Stimulated activated effector memory CD8-positive, alpha-beta T cell treated with anti-CD3 and anti-CD28 coated beads, Interleukin-12 subunit alpha, Interleukin-12 subunit beta, amount 100 ng/mL, for 72 hours (primary cell): Measurements from ENCODE around the gene PRUNE2.

ENCODE experiments used
- ATAC-seq: fragments of 150-1000 bp; cut with Tn5 transposase; 2 replicates; pipeline ENCODE4 v1.10.0; 2021
- DNase-seq, 2 donors: peaks; one replicate each; pipeline ENCODE4 v3.0.0; 2021 to 2022; ENCODE audit warnings: low spot score in 2 of 2
- H3K27ac Mint-ChIP-seq: one replicate; pipeline ENCODE4 v1.8.0; 2022; ENCODE audit warnings: mild to moderate bottlenecking, mixed read lengths
- H3K36me3 Mint-ChIP-seq: one replicate; pipeline ENCODE4 v1.8.0; 2022; ENCODE audit warnings: mild to moderate bottlenecking, mixed read lengths
- H3K4me1 Mint-ChIP-seq: one replicate; pipeline ENCODE4 v1.8.0; 2022; ENCODE audit warnings: mixed read lengths
- H3K4me3 Mint-ChIP-seq: one replicate; pipeline ENCODE4 v1.8.0; 2022; ENCODE audit warnings: mild to moderate bottlenecking, mixed read lengths
- H3K9me3 Mint-ChIP-seq: one replicate; pipeline ENCODE4 v1.8.0; 2022; ENCODE audit warnings: mixed read lengths

PRUNE2 gene

GRCh38 chr9:76800901-76801300 lies 105.0 kb downstream of the PRUNE2 start:
- Mint-ChIP-seq H3K36me3 (no peaks in the 10 kb centered on the region), H3K9me3 (no peaks in the 10 kb centered on the region), H3K27ac (no peak overlapping the region), H3K4me1 (no peaks in the 10 kb centered on the region), H3K4me3 (no peak overlapping the region)
- DNase-seq (no peak), ATAC-seq (no peak)

- Mint-ChIP-seq H3K4me3 (no peak overlapping the region), H3K27ac (no peak overlapping the region), H3K9me3 (no peaks in the 10 kb centered on the region), H3K36me3 (no peaks in the 10 kb centered on the region), H3K4me1 (no peaks in the 10 kb centered on the region)
- ATAC-seq (no peak), DNase-seq (no peak)
Observed at GRCh38 chr9:76799473-76799872, 106.4 kb downstream of the PRUNE2 start.

- H3K4me3 Mint-ChIP-seq: no peak overlapping the region
- H3K27ac Mint-ChIP-seq: no peak overlapping the region
- H3K9me3 Mint-ChIP-seq: no peaks in the 10 kb centered on the region
- ATAC-seq (no peak), DNase-seq (no peak)
- no peaks in the 10 kb centered on the region for H3K4me1 Mint-ChIP-seq
- H3K36me3 Mint-ChIP-seq: no peaks in the 10 kb centered on the region
Observed at GRCh38 chr9:76798527-76798926, 107.4 kb downstream of the PRUNE2 start.

GRCh38 chr9:76796296-76796695 lies 109.6 kb downstream of the PRUNE2 start:
- DNase-seq (no peak), ATAC-seq (no peak)
- Mint-ChIP-seq H3K27ac (no peak overlapping the region), H3K4me3 (no peak overlapping the region), H3K36me3 (no peaks in the 10 kb centered on the region), H3K4me1 (no peaks in the 10 kb centered on the region), H3K9me3 (no peaks in the 10 kb centered on the region)

DNA sequence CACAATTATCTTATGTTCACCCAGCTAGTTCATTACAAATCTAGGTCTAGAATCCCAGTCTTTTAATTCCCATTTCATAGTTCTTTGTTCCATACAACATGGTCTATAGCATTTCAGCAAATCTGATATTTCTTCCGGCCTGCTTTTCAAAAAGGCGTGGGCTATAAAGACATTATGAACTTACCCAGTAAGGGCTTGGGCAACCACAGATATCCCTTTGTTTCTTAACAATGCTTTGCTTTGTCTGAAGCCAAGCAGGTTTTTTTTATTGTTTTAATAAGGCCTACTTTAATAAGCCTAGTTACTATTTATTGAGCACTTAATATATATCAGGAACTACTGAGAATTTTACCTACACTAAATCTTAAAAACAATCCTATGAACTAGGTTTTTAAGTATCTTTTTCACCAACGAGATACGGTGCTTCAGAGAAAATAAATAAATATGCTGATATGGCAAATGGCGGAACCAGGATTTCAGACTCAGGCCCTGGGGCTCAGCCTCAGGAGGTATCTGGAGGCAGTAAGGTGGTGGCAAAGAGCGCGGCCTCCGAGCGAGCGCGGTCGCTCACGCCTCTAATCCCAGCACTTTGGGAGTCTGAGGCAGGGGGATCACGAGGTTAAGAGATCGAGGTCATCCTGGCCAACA lies 112.0 kb downstream of the PRUNE2 start:
- no peak for ATAC-seq
- Mint-ChIP-seq H3K27ac (no peak overlapping the region), H3K9me3 (no peaks in the 10 kb centered on the region), H3K4me3 (no peak overlapping the region), H3K4me1 (no peaks in the 10 kb centered on the region), H3K36me3 (no peaks in the 10 kb centered on the region)
- no peak for DNase-seq

DNA sequence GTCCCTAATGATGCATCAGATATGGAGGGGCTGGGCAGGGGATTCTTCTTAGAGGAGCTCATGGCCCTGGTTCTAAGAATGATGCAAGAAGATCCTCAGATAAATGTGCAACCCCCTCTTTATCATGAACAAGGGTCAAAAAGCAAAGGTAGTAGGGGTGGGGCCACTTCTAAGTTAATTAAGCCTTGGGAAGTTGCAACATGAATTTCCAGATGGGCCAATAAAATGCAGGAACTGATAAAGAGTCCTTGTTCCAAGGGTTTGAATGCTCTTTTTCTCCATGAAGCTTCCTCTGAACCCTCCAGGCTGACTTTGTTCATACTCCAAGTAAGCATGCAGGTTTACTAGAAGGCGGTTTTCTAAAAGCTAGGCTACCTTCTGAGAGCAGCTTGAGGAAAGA lies 116.1 kb downstream of the PRUNE2 start:
- Mint-ChIP-seq H3K4me1 (no peaks in the 10 kb centered on the region), H3K9me3 (no peaks in the 10 kb centered on the region), H3K36me3 (no peaks in the 10 kb centered on the region), H3K4me3 (no peak overlapping the region), H3K27ac (no peak overlapping the region)
- DNase-seq (no peak), ATAC-seq (no peak)

DNA sequence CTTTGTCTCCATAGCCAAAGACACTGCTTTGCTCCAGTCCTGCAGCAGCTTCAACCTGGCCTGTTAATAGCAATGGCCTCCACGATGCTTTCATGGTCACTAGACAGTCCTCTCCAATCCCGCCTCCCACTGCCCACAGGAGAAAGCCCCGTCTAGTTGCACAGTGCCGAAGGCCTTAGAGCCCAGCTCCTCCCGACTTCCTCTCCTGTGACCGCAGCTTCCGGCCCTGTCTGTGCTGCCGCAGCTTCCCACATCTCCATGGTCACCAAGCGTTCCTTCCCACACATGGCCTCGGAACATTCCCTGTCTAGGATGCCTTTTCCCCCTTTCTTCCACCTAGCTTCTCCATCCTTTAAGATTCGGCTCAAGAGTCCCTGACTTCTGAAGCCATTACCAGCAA lies 118.2 kb downstream of the PRUNE2 start:
- ATAC-seq (no peak), DNase-seq (no peak)

DNA sequence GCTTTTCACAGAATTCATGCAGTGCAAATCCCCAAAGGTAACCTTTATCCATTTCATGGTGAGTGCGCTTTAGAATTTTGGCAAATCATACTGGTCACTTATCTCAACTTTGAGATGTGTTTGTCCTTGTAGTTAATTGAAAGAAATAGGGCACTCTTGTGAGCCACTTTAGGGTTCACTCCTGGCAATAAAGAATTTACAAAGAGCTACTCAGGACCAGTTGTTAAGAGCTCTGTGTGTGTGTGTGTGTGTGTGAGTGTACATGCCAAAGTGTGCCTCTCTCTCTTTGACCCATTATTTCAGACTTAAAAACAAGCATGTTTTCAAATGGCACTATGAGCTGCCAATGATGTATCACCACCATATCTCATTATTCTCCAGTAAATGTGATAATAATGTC lies 120.4 kb downstream of the PRUNE2 start:
- ATAC-seq: no peak
- Mint-ChIP-seq H3K27ac (no peak overlapping the region), H3K4me1 (no peaks in the 10 kb centered on the region), H3K9me3 (no peaks in the 10 kb centered on the region), H3K36me3 (no peaks in the 10 kb centered on the region), H3K4me3 (no peak overlapping the region)
- no peak for DNase-seq

More for the DNA sequence above, 118.2 kb downstream of the PRUNE2 start:
- Mint-ChIP-seq H3K4me1 (no peaks in the 10 kb centered on the region), H3K27ac (no peak overlapping the region), H3K9me3 (no peaks in the 10 kb centered on the region), H3K36me3 (no peaks in the 10 kb centered on the region), H3K4me3 (no peak overlapping the region)

- H3K36me3 Mint-ChIP-seq: no peaks in the 10 kb centered on the region
- no peak for DNase-seq
Observed at GRCh38 chr9:76784881-76785280, 121.0 kb downstream of the PRUNE2 start.

GRCh38 chr9:76772686-76773445 lies 133.0 kb downstream of the PRUNE2 start:
- DNase-seq: no peak
- ATAC-seq: no peak
- H3K27ac Mint-ChIP-seq: no peak overlapping the region
- H3K4me1 Mint-ChIP-seq: no peaks in the 10 kb centered on the region
- H3K36me3 Mint-ChIP-seq: no peaks in the 10 kb centered on the region
- H3K9me3 Mint-ChIP-seq: no peaks in the 10 kb centered on the region
- H3K4me3 Mint-ChIP-seq: no peak overlapping the region

More at GRCh38 chr9:76784881-76785280, 121.0 kb downstream of the PRUNE2 start:
- no peak overlapping the region for H3K27ac Mint-ChIP-seq
- no peak overlapping the region for H3K4me3 Mint-ChIP-seq
- no peak for ATAC-seq
- no peaks in the 10 kb centered on the region for H3K4me1 Mint-ChIP-seq
- no peaks in the 10 kb centered on the region for H3K9me3 Mint-ChIP-seq

GRCh38 chr9:76766126-76766525 lies 139.8 kb downstream of the PRUNE2 start:
- H3K27ac Mint-ChIP-seq: no peak overlapping the region
- no peak overlapping the region for H3K4me3 Mint-ChIP-seq
- no peaks in the 10 kb centered on the region for H3K4me1 Mint-ChIP-seq
- no peaks in the 10 kb centered on the region for H3K36me3 Mint-ChIP-seq
- no peaks in the 10 kb centered on the region for H3K9me3 Mint-ChIP-seq
- ATAC-seq (no peak), DNase-seq (no peak)

DNA sequence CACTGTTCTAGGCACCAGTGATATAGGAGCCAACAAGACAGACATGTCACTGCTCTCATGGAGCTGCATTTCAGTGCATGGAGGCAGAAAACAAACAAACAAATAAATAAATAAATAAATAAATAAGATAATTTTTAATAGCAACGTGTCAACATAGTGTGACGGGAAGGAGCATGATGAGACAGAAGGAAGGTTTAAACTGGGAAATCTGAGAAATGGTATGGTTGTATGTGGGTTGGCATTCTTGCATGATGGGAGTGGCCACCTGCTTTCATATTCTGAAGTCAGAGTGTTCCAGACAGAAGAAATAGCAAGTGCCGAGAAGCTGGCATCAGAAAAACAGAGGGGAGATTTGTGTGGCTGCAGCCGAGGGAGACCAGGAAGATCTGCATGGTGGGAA lies 141.8 kb downstream of the PRUNE2 start, which contains the start of gene PCA3:
PCA3 (plus strand) TSS at position 301 of the 400 bp plus-strand sequence.
- no peak within 1 kb of the TSS for H3K27ac Mint-ChIP-seq

GRCh38 chr9:76761448-76761847 lies 144.5 kb downstream of the PRUNE2 start:
- Mint-ChIP-seq H3K4me3 (no peak overlapping the region), H3K4me1 (no peaks in the 10 kb centered on the region), H3K9me3 (no peaks in the 10 kb centered on the region), H3K27ac (no peak overlapping the region), H3K36me3 (no peaks in the 10 kb centered on the region)
- ATAC-seq: no peak
- DNase-seq: no peak

More for the DNA sequence above, 141.8 kb downstream of the PRUNE2 start, which contains the start of gene PCA3:
- Mint-ChIP-seq H3K4me1 (no peaks in the 10 kb centered on the region), H3K36me3 (no peaks in the 10 kb centered on the region), H3K4me3 (no peak within 1 kb of the TSS), H3K9me3 (no peaks in the 10 kb centered on the region)
- ATAC-seq (no peak), DNase-seq (no peak)

DNA sequence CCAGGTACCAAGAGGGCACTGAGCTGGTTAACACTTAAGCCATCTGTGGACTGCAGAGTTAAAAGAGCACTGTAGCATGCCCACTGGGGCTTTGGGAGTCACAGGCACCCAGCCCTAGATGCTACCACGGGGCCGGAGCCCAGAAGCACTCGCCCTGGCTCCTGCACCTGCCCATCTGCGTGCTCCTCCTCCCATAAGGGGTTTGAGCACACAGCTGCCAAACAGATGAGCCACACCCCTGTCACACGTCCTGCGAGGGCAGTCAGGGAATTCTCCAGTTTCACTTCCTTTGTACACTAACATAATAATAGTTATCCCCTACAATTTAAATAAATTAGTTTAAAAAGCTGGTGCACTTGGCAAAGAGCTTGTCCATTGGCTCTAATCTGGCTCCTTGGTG lies 146.2 kb downstream of the PRUNE2 start:
- H3K4me1 Mint-ChIP-seq: peaks cover 9% of the 10 kb centered on the region
- H3K36me3 Mint-ChIP-seq: no peaks in the 10 kb centered on the region
- H3K27ac Mint-ChIP-seq: no peak overlapping the region
- H3K4me3 Mint-ChIP-seq: no peak overlapping the region
- ATAC-seq (no peak), DNase-seq (peak in 1 of 2 donors; percentile 26)
- H3K9me3 Mint-ChIP-seq: no peaks in the 10 kb centered on the region

- Mint-ChIP-seq H3K9me3 (no peaks in the 10 kb centered on the region), H3K4me1 (peaks cover 9% of the 10 kb centered on the region), H3K4me3 (no peak overlapping the region), H3K27ac (no peak overlapping the region), H3K36me3 (no peaks in the 10 kb centered on the region)
- ATAC-seq (no peak), DNase-seq (no peak)
Observed at GRCh38 chr9:76758476-76758875, 147.4 kb downstream of the PRUNE2 start.
